Measurements from ENCODE around the gene TMTC2. TPM values are rescaled to one million over a fixed set of nuclear protein-coding genes. Genes with fewer than 3 reads are reported as not detected.

TMTC2 gene
- total and polyA plus RNA-seq, 2 donors (not counting 1 experiment from before 2014, with no cell fraction given) = 2.4 to 3.2 TPM

GRCh38 chr12:82647853-82648252 lies 38.9 kb upstream of the TMTC2 start:
- no peak overlapping the region for H3K4me3 Mint-ChIP-seq
- CTCF ChIA-PET = no interaction called here
- H3K27me3 Mint-ChIP-seq = no peaks in the 10 kb centered on the region
- H3K9ac ChIP-seq (ENCODE audit: low read length) = no peak overlapping the region
- intact Hi-C loops (cut with micrococcal nuclease) = no loop called here
- no peak for TF ChIP-seq EZH2 (IDR thresholded peaks at IDR 0.05; ENCODE audit: borderline replicate concordance, insufficient read depth, low read depth, low read length, poor library complexity, severe bottlenecking)
- no peak for TF ChIP-seq CTCF (IDR thresholded peaks at IDR 0.05)
- DNase-seq (no peak), ATAC-seq (ENCODE audit: low read depth) (no peak)
- no peak overlapping the region for H3K4me3 ChIP-seq (ENCODE audit: control extremely low read depth in 1 of 5, extremely low read depth in 1 of 5, insufficient read depth in 1 of 5, low read depth in 2 of 5, low read length in 4 of 5)
- POLR2A ChIA-PET = no interaction called here
- no peak overlapping the region for H2AFZ ChIP-seq (ENCODE audit: insufficient read depth, low read depth, low read length, poor library complexity, severe bottlenecking)
- H3K27ac Mint-ChIP-seq = no peak overlapping the region
- H3K9me3 Mint-ChIP-seq (ENCODE audit: insufficient read depth) = no peaks in the 10 kb centered on the region
- H3K4me1 Mint-ChIP-seq = no peaks in the 10 kb centered on the region
- no peak overlapping the region for H3K4me2 ChIP-seq (replicated peaks; ENCODE audit: low read depth, low read length, poor library complexity, severe bottlenecking)
- no peaks in the 10 kb centered on the region for H4K20me1 ChIP-seq (ENCODE audit: control insufficient read depth, insufficient read depth, low read length, poor library complexity, severe bottlenecking)
- H3K79me2 ChIP-seq (ENCODE audit: control insufficient read depth, insufficient read depth, low read length) = no peaks in the 10 kb centered on the region
- no peaks in the 10 kb centered on the region for H3K4me1 ChIP-seq (ENCODE audit: control insufficient read depth in 2 of 2, insufficient read depth in 2 of 2, low read length in 2 of 2)
- H3K9me3 ChIP-seq (ENCODE audit: control extremely low read depth in 1 of 3, control insufficient read depth in 2 of 3, insufficient read depth in 1 of 3, low read length in 2 of 3) = no peaks in the 10 kb centered on the region
- no peaks in the 10 kb centered on the region for H3K36me3 ChIP-seq (replicated peaks in 1 of 2; ENCODE audit: control extremely low read depth in 1 of 2, control insufficient read depth in 1 of 2, extremely low read depth in 1 of 2, insufficient read depth in 2 of 2, low read length in 1 of 2)
- H3K27me3 ChIP-seq (replicated peaks in 1 of 4; ENCODE audit: control extremely low read depth in 1 of 4, control insufficient read depth in 3 of 4, insufficient read depth in 4 of 4, low read length in 3 of 4) = no peaks in the 10 kb centered on the region
- H3K27ac ChIP-seq (ENCODE audit: low read length in 2 of 2) = no peak overlapping the region
- WGBS (ENCODE audit: insufficient coverage) = 94% methylated on average over 2 of the region's 4 CpGs

GRCh38 chr12:82648259-82648909 lies 38.3 kb upstream of the TMTC2 start:
- POLR2A ChIA-PET = no interaction called here
- Histone ChIP-seq H3K9ac (ENCODE audit: low read length) (no peak overlapping the region), H3K27me3 (replicated peaks in 1 of 4; ENCODE audit: control extremely low read depth in 1 of 4, control insufficient read depth in 3 of 4, insufficient read depth in 4 of 4, low read length in 3 of 4) (no peaks in the 10 kb centered on the region), H3K4me1 (ENCODE audit: control insufficient read depth in 2 of 2, insufficient read depth in 2 of 2, low read length in 2 of 2) (no peaks in the 10 kb centered on the region), H3K79me2 (ENCODE audit: control insufficient read depth, insufficient read depth, low read length) (no peaks in the 10 kb centered on the region), H3K4me2 (replicated peaks; ENCODE audit: low read depth, low read length, poor library complexity, severe bottlenecking) (no peak overlapping the region), H3K4me3 (ENCODE audit: control extremely low read depth in 1 of 5, extremely low read depth in 1 of 5, insufficient read depth in 1 of 5, low read depth in 2 of 5, low read length in 4 of 5) (no peak overlapping the region), H3K27ac (ENCODE audit: low read length in 2 of 2) (no peak overlapping the region), H3K9me3 (ENCODE audit: control extremely low read depth in 1 of 3, control insufficient read depth in 2 of 3, insufficient read depth in 1 of 3, low read length in 2 of 3) (no peaks in the 10 kb centered on the region), H4K20me1 (ENCODE audit: control insufficient read depth, insufficient read depth, low read length, poor library complexity, severe bottlenecking) (no peaks in the 10 kb centered on the region), H2AFZ (ENCODE audit: insufficient read depth, low read depth, low read length, poor library complexity, severe bottlenecking) (no peak overlapping the region), H3K36me3 (replicated peaks in 1 of 2; ENCODE audit: control extremely low read depth in 1 of 2, control insufficient read depth in 1 of 2, extremely low read depth in 1 of 2, insufficient read depth in 2 of 2, low read length in 1 of 2) (no peaks in the 10 kb centered on the region)
- no peaks in the 10 kb centered on the region for H3K4me1 Mint-ChIP-seq
- no peak overlapping the region for H3K27ac Mint-ChIP-seq
- no peaks in the 10 kb centered on the region for H3K27me3 Mint-ChIP-seq
- DNase-seq = no peak
- no peak for TF ChIP-seq CTCF (IDR thresholded peaks at IDR 0.05)
- no peak for ATAC-seq (ENCODE audit: low read depth)
- H3K4me3 Mint-ChIP-seq = no peak overlapping the region
- H3K9me3 Mint-ChIP-seq (ENCODE audit: insufficient read depth) = no peaks in the 10 kb centered on the region
- WGBS (ENCODE audit: insufficient coverage) = 80% methylated on average over 2 of the region's 5 CpGs
- CTCF ChIA-PET = no interaction called here
- intact Hi-C loops (cut with micrococcal nuclease) = no loop called here

All from B cell (primary cell).